ENCODE data around the gene IKZF4. TPM values are rescaled to one million over a fixed set of nuclear protein-coding genes. Genes with fewer than 3 reads are reported as not detected.

Gene IKZF4
- total and polyA plus RNA-seq, 7 donors: 1.6 to 8.2 (median 5.9) TPM

DNA sequence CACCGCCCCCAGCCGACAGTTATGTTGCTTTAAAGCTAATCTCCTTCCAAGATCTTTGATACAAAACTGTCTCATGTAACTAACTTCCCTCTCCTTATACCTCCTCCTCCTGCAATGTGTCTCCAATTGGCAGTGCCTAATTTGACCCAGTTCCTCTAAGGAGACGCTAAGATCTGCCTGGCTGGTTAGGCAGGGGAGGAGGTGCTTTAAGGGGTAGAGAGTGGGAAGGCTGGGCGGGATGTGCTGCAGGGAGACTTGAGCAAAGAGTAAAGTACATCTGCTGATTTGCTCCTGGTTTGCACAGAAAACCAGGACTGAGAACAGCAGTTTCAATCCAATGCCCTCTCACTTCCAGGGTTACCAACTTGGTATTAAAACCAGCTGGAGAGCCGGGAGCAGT lies 7.4 kb upstream of the IKZF4 start:
- H3K4me3 ChIP-seq: no peak overlapping the region
- H3K9me3 ChIP-seq: no peaks in the 10 kb centered on the region
- intact Hi-C loops (cut with DNase I): no loop called here
- DNase-seq (no peak), ATAC-seq (no peak)
- no peaks in the 10 kb centered on the region for H3K4me1 ChIP-seq
- peaks cover 3 to 31% of the 10 kb centered on the region in 2 donors for H3K36me3 ChIP-seq (ENCODE audit: insufficient read depth in 1 of 2, low read depth in 1 of 2)
- WGBS, 3 donors: 88 to 96% (median 92%) methylated on average over 5 of the region's 5 CpGs
- TF ChIP-seq, protein P1, sequence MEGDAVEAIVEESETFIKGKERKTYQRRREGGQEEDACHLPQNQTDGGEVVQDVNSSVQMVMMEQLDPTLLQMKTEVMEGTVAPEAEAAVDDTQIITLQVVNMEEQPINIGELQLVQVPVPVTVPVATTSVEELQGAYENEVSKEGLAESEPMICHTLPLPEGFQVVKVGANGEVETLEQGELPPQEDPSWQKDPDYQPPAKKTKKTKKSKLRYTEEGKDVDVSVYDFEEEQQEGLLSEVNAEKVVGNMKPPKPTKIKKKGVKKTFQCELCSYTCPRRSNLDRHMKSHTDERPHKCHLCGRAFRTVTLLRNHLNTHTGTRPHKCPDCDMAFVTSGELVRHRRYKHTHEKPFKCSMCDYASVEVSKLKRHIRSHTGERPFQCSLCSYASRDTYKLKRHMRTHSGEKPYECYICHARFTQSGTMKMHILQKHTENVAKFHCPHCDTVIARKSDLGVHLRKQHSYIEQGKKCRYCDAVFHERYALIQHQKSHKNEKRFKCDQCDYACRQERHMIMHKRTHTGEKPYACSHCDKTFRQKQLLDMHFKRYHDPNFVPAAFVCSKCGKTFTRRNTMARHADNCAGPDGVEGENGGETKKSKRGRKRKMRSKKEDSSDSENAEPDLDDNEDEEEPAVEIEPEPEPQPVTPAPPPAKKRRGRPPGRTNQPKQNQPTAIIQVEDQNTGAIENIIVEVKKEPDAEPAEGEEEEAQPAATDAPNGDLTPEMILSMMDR (IDR thresholded peaks at IDR 0.05): no peak
- H3K27ac ChIP-seq: no peak overlapping the region
- no peaks in the 10 kb centered on the region for H3K27me3 ChIP-seq (ENCODE audit: insufficient read depth in 3 of 3, low read length in 2 of 3)

DNA sequence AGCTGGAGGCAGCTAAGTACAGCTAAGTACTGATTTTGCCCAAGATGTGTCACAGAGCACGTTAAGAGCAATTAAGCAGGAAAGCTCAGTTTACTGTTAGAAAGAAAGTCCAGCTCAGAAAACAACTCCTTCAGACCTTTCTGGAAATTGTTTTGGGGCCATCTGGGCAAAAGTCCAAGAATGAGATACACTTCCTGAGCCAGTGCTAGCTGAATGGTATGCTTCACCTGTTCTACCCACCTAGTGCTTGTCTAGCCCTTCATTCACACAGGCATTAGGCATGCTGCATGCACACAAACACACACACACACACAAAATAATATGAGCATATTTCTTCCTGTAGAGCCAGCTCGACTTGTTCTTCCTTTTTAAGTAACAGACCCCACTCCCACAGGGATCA lies 6.6 kb upstream of the IKZF4 start:
- no peak for DNase-seq
- TF ChIP-seq, protein P1 (IDR thresholded peaks at IDR 0.05): no peak
- no peak overlapping the region for H3K27ac ChIP-seq
- no peaks in the 10 kb centered on the region for H3K9me3 ChIP-seq
- no peaks in the 10 kb centered on the region for H3K27me3 ChIP-seq (ENCODE audit: insufficient read depth in 3 of 3, low read length in 2 of 3)
- H3K4me3 ChIP-seq: no peak overlapping the region
- H3K4me1 ChIP-seq: no peaks in the 10 kb centered on the region
- peaks cover 3 to 37% of the 10 kb centered on the region in 2 donors for H3K36me3 ChIP-seq (ENCODE audit: insufficient read depth in 1 of 2, low read depth in 1 of 2)
- intact Hi-C loops (cut with DNase I): no loop called here
- no peak for ATAC-seq
- WGBS, 3 donors: 51 to 61% (median 58%) methylated on average over 2 of the region's 2 CpGs

DNA sequence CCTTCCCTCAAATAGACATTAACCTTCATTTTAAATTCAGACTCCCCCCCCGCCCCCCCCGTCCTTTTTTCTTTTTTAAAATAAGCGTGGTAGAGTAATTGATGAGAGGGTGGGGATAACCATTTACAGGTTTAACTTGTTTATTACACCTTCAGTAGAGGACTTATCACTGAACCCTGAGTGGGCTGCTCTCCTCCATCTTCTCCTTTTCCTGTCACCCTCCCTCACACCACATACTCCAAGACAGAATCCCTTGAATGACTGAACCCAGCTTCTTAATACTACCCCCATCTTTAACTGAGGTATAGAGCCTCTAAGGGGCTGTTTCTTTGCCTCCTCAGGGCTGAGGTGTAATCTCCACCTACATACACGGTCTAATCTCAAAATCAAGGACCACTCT lies 3.7 kb upstream of the IKZF4 start:
- H3K36me3 ChIP-seq (ENCODE audit: insufficient read depth in 1 of 2, low read depth in 1 of 2): peaks cover 3 to 37% of the 10 kb centered on the region in 2 donors
- ATAC-seq (no peak), DNase-seq (no peak)
- H3K27ac ChIP-seq: no peak overlapping the region
- 90 to 94% (median 91%) methylated on average over 4 of the region's 4 CpGs for WGBS, 3 donors
- TF ChIP-seq, protein P1 (IDR thresholded peaks at IDR 0.05): no peak
- H3K4me3 ChIP-seq: no peak overlapping the region
- intact Hi-C loops (cut with DNase I): no loop called here
- no peaks in the 10 kb centered on the region for H3K9me3 ChIP-seq
- no peaks in the 10 kb centered on the region for H3K4me1 ChIP-seq
- no peaks in the 10 kb centered on the region for H3K27me3 ChIP-seq (ENCODE audit: insufficient read depth in 3 of 3, low read length in 2 of 3)

DNA sequence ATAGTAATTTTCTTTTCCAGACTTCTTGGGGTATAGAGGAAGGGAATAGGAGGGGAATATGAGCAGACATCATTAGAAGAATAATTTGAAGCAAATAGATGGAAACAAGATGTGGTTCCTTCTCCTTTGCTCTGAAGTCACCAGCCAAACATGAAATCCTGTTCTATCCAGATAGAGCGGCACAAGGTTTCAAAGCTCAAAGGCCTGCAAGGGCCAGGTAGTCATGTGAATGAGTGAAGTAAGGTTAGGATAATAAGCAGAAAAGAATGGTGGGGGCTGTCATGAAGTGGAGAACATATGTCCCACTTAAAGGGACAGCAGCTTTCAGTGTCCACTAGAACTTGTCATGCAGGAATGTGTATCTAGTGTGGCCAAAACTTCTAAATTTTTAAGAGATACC lies 2.5 kb upstream of the IKZF4 start:
- TF ChIP-seq, protein P1 (IDR thresholded peaks at IDR 0.05): no peak
- Histone ChIP-seq H3K36me3 (ENCODE audit: insufficient read depth in 1 of 2, low read depth in 1 of 2) (peaks cover 3 to 29% of the 10 kb centered on the region in 2 donors), H3K27ac (no peak overlapping the region), H3K4me1 (no peaks in the 10 kb centered on the region), H3K9me3 (no peaks in the 10 kb centered on the region), H3K27me3 (ENCODE audit: insufficient read depth in 3 of 3, low read length in 2 of 3) (no peaks in the 10 kb centered on the region), H3K4me3 (no peak overlapping the region)
- intact Hi-C loops (cut with DNase I): no loop called here
- ATAC-seq: no peak
- DNase-seq: no peak
- 96 to 100% (median 100%) methylated on average over 1 of the region's 1 CpG for WGBS, 3 donors

DNA sequence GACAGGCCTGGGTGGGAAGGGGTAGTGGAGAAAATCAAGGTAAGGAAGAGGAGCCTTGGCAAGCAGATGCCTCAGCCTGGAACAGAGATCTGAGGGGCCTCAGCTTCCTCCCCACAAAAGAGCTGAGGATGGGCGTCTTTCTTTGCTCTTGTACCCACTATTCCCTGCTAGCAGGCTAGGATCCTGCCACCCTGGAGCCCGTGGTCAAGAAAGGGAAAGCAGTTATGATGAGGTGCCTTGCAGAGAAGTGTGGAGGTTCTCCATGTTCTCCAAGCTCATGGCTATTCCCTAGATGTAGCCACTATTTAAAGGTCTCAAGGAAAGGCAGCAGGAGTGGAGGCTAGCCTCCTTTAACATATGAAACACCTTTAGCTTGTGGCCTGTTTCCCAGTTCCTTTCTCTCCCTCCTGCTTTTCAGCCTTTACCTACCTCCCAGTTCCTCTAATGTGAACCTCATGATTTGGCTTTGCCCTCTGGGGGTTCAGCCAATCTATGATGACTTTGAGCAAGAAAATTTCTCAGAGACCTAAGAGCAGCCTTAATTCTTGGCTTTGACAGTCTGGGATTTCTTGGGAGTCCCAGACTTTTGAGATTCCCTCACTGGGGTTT lies 1.1 kb downstream of the IKZF4 start:
- Histone ChIP-seq H3K27me3 (ENCODE audit: insufficient read depth in 3 of 3, low read length in 2 of 3) (no peaks in the 10 kb centered on the region), H3K9me3 (no peaks in the 10 kb centered on the region), H3K4me1 (no peaks in the 10 kb centered on the region), H3K36me3 (ENCODE audit: insufficient read depth in 1 of 2, low read depth in 1 of 2) (peaks cover 0 to 33% of the 10 kb centered on the region in 2 donors), H3K27ac (no peak overlapping the region), H3K4me3 (no peak overlapping the region)
- intact Hi-C loops (cut with DNase I): no loop called here
- DNase-seq (no peak), ATAC-seq (no peak)
- TF ChIP-seq, protein P1 (IDR thresholded peaks at IDR 0.05): no peak
- 57 to 70% (median 65%) methylated on average over 2 of the region's 2 CpGs for WGBS, 3 donors
